HG03378 (cell line): ENCODE results near the gene PWWP2B.

Source experiments
- ATAC-seq: cut with Tn5 transposase; IDR thresholded peaks from one replicate; pipeline ENCODE4 v1.9.1; 2021; ENCODE audit warnings: mild to moderate bottlenecking, moderate library complexity; ENCODE audit not compliant: unreplicated experiment

PWWP2B gene

DNA sequence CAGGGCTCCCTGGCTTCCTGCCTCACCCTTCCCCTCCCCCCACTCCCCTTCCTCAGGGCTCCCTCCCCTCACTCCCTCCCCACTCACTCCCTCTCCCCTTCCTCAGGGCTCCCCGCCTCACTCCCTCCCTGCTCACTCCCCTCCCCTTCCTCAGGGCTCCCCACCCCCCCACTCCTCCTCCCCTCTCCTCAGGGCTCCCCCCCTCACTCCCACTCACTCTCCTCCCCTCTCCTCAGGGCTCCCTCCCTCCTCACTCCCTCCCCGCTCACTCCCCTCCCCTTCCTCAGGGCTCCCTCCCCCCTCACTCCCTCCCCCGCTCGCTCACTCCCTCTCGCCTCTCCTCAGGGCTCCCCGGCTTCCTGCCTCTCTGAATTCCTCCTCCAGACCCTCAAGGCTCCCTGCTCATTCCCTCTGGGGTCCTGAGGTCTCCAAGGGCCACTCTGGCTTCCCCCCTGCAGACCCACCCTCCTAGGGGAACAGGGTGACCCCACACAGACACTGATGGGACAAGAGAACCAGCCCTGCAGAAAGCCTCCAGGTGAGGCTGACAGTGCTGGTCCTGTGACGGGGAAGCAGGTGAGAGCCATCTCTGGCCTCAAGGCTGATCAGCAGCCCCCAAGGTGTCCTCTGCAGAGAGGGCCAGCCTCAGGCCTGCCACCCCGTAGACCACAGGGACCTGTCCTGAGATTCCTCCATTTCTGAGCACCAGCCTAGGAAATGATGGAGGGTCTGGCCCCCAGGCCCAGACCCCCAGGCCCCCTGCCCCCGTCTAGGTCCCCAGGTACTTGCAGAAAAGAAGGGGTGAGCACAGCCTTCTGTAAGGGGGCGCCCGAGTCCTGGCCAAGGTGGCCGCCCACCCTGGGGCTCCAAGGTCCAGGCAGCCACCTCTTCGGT, 47.2 kb downstream of the PWWP2B start:
- no peak for ATAC-seq

DNA sequence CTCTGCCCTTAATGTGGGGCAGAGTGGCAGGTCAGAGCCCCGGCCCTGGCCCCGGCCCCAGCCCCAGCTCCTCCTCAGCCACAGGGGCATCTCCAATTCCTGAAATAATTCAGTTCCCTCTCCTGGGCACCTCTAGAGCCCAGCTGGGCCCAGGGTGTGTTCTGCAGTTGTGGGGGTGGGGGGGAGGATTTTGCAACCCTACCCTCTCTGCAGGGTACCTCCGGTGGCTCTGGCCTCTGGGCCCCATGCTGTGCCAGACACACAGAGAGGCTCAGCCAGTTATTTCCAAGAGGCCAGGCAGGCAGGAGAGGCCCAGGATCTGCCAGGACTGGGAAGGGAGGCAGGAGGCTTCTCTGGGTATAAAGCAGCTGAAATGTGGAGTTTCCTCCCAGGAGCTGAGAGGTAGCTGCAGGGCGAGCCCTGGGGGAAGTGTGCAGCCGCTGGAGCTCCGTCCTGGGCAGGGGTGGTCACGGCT, 47.9 kb downstream of the PWWP2B start:
- ATAC-seq: no peak

DNA sequence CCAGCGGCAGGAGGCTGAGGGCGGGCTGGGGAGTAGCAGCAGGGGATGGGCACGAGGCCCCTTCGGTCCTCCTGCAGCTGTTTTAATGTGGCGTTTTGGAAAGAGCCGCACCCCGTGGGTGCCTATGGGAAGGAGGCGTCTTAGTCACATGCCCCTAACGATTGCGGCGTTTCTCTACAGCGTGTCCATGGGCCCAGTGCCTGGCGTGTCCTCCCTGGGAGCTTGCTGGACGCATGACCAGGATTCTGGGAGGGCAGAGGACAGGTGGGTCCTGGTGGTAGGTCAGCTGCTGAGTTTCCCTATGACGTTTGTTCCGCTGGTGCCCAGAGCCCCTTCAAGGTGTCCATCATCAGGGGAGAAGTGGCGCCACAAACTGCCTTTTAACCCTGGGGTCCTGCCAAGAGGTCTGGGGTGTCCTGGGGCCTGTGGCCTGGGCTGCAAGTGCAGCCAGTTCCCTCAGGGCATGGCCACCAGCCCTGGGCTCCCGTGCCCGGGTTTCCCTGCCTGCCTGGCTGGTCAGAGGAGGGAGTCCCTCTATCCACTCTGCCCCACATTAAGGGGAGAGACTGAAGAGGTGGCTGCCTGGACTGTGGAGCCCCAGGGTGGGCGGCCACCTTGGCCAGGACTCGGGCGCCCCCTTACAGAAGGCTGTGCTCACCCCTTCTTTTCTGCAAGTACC, 48.7 kb downstream of the PWWP2B start:
- ATAC-seq: no peak

DNA sequence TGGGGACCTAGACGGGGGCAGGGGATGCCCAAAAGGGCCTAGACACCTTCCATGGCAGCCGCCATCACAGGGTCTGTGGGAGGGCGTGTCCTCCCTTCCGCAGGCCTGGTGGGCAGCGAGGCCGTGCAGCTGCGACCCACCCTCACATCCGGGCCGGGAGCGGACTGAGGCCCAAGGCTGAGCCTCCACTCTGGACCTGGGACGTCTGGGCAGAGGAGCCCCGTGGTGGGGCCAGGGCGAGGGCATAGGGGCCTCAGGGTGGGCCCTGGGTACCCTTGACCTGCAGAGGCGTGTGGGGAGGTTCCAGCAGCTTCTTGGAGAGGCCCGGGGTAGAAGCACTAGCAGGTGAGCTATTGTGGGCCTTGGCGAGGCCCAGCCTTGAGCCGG, 49.2 kb downstream of the PWWP2B start:
- no peak for ATAC-seq

DNA sequence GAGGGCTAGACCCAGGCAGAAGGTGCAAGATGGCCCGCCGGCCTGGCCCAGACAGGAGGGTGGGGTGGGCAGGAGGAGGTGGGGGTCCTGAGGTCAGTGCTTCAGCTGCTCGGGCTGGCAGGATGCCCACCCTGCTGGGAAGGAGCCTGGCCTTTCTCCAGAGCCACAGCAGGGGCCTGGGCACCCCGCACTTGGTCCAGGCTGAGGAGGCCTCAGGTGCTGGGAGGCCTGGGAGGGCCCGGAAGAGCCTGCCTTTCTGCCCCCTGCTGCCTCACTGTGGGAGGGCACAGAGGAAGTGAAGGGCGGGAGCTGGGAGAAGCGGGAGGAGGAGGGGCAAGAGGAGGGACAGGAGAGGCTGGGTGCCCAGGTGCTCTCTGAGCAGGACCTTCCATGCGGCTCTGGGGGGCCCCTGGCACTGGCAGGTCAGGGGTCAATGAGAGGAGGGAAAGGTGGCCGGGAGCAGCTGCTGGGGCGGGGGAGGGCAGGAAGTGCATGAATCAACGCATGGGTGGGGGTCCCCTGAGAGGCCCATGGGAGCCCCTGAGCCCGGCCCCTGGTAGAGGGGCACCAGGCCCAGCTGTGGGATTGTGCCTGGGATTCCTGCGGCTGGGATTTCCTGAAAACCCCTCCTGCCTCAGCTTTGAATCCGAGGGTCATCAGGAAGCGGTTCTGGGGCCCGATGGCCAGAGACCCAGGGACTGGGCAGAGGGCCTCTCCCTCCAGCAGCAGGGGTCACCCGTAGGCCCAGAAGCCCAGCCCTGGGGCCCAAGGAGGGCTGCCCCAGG, 49.9 kb downstream of the PWWP2B start:
- peak; percentile 53 for ATAC-seq

DNA sequence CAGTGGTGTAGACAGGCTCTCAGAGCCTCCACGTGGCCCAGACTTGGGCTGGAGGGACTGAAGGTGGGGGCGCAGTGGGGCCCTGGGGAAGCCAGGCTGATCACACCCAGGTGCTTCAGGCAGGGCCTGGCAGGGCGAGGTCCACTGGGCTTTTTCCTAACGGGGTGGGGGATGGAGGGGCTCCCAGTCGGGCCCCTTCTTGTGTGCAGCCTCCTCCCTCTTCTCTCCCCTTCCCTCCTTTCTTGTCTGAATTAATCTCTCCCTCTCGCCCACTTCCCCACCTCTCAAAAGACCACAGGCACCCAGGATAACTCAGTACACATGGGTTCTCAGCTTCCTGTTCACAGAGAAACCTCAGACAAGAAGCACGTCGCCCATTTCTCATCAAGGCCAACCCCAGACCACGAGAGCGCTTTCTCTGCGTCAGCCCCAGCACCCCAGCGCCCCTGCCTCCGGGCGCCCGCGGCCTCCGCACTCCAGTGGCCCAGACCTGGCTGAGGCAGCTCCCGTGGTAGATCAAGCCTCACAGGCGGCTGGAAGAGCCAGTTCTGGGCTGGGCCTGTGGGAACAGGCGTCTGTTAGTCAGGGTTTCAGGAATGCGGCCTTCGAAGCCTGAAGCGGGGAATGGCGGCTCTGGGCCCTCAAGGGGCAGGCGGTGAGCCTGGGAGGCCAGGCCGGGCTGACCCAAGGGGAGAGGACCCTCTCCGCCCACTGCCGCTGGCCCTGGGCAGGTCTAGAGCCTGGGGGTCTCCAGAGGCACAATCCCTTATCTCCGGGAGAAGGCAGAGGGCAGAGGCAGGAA, 50.6 kb downstream of the PWWP2B start:
- no peak for ATAC-seq

DNA sequence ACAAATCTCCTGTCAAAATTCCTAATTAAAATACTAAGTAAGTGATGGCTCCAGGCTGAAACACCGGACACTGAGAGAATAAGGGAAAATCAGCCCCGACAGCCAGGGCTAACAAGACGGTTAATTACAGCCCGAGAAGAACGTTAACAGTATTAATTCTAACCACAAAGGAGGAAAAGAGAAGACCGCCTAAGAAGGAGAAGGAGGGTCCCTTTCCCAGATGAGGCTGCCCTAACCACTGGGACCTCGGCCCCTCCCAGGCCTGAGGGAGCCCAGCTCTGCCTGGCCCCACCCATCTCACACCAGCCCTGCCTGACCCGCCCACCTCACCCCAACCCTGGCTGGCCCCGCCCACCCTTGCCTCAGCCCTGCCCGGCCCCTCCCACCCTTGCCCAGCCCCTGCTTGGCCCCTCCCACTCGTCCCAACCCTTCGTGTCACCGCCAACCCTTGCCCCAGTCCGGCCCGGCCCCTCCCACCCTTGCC, 51.3 kb downstream of the PWWP2B start:
- ATAC-seq: no peak

DNA sequence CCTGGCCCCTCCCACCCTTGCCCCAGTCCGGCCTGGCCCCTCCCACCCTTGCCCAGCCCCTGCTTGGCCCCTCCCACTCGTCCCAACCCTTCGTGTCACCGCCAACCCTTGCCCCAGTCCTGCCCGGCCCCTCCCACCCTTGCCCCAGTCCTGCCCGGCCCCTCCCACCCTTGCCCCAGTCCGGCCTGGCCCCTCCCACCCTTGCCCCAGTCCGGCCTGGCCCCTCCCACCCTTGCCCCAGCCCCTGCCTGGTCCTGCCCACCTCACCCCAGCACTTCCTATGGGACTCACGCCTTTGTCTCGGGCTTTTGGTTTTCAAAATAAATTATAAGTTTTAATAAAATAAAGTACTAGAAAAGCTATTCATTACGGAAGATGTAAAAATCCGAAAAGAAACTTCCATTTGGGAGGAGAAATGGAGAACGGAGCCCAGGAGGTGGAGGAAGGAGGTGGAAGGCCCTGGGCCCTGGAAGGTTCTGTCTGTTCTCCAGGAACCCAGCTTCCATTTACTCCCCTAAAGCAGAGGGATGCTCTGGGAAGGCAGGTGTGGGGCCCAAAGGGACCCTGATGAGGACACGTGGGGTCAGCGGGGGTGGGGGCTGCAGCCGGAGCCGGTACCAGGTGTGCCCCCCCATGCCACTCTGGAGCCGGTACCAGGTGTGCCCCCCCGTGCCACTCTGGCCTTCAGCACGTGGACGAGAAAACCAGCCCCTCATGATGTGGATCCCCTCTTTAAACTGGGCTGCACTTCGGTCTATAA, 52.2 kb downstream of the PWWP2B start:
- no peak for ATAC-seq

DNA sequence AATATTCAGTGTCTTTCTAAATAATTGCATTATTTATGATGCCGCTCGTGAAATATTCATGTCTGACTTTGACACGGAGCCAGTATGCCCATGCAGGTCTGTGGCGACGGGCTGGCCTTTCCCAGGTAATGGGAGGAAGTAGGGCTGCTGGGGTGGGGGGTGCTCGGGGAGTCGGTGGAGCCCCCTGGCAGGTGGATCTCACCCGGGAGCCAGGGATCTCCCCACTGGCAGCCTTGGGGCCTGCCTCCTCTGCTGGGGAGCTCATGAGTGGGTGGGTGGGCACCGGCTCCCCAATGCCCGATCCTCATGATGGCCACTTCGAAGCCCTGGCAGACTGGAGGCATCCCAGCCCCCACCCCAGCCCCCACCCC, 52.8 kb downstream of the PWWP2B start:
- ATAC-seq: no peak

DNA sequence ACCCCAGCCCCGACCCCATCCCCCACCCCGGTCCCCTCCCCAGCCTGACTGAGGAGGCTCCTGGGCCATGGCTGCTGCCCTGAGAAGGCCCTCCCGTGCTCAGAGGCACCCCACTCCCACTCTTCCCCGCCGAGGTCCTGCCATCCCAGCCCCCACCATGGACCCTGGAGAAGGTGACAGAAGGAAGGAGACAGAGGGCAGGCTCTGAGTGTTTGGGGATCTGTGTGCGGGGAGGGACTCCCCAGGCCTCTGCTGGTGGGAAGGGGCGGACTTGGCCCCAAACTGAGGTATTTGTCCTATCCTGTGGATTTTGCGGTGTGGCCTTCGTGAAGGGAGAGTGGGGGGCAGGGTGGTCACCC, 53.4 kb downstream of the PWWP2B start:
- no peak for ATAC-seq

DNA sequence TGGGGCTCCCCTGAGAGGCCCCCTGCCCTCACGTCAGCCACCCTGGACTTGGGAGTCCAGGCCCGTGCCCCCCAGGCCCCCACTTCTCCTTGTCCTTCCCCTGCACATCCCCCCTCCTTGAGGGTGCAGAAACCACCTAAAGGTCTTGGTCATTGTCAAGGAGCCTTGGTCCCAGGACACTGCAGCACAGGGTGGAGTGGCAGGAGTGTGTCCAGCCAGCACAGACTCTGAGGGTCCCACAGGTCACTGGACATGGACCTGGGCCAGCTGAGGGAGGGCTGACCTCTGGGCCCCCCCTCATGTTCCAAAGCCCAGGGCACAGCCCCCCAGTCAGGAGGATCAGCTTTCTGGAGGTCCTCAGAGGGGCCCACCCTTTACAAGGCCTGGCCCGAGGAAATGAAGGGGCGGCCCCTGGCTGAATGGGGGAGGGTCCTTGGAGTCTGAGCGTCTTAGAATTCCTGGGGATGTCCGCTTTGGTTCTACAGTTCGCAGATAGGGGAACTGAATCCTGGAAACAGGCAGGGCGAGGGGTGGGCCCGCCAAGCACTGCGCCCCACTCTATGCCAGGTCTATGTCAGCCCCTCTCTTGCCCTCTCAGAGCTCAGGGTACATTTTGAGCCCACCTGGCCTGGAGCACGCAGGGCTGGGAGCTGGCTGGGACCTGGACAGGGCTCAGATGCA, 54.0 kb downstream of the PWWP2B start:
- ATAC-seq: no peak

DNA sequence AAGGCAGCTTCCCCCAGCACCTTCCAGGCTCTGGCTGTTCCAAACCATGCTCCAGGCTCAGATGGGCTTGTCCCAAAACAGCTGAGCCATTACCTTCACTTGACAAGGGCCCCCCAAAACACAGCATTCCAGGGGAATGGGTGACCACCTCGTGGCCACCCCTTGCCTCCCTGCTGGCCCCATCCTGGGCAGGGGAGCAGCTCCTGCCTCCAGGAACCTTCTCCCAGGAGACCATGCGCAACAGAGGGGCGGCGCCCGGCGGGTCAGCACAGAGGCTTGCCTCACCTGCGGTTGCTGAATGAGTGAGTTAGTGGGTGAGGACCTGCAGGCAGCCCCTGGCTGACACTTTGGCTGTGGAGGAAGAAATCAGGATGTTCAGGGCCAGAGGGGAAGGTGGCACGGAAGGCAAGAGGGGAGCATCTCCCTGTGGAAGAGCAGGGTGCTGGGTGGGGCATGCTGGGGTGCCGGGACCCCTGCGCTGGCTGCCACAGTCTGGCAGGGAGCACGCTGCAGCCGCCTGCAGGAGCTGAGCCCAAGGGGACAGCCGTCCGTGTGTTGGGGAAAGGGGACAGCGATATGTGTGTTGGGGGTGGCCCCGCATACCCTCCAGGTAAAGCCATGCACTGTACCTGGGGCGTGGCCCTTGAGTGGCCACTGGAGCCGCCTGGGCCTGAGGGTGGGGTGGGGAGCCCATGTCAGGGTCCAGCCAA, 54.7 kb downstream of the PWWP2B start:
- ATAC-seq: no peak

DNA sequence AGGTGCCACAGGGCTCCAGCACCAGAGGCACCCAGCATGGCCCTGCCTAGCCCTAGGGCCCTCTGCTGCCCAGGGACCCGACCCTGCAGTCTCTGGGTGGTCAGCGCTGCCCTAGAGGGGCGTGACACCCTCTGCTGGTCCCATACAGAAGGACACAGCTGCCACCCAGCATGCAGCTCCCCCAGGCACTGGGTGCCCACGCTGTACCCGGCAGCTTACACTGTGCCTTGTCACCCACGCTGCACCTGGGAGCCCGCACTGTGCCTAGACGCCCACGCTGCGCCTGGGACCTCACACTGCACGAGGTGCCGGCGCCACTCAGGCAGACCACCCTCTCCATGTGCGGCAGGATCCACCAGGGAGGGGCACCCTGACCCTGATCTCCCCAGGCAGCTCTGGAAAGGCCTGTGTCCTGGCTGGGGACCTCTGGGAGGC, 55.2 kb downstream of the PWWP2B start:
- no peak for ATAC-seq

DNA sequence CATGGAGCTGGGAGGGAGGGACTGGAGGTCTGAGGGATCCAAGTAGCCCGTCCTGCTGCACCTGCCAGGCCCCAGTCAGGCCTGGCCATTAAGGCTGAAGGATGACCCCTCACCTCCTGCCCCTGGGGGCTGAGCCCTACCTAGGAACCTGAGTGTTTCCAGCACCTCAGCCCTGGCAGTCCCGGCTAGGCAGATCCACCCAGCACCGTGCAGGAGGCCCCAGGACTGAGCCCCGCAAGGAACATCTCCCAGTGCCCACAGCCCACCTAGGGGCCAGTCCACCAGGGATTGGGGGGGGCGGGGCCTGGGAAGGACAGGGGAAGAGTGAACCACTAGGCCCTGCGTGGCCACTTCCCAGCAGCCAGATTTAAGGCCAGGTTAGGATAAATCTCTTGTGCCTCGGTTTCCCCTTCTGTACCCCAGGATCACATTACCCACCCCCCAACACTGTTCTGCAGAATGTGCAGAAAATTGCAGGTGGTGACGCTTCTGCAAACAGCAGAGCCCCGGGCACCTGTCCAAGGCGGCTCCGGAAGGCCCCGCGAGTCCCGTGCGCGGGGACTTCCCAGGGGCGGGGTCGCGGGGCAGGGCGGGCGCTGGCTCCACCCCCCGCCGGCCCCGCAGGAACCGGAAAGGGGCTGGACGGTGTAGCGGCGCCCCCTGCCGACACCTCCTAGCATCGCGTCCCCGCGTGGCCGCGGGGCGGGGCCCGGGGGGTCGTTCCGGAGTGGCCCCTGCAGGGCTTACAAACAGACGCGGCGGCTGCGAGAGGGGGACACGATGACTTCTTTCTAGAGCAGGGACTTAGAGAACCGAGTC, 55.9 kb downstream of the PWWP2B start:
- ATAC-seq: peak; percentile 39

DNA sequence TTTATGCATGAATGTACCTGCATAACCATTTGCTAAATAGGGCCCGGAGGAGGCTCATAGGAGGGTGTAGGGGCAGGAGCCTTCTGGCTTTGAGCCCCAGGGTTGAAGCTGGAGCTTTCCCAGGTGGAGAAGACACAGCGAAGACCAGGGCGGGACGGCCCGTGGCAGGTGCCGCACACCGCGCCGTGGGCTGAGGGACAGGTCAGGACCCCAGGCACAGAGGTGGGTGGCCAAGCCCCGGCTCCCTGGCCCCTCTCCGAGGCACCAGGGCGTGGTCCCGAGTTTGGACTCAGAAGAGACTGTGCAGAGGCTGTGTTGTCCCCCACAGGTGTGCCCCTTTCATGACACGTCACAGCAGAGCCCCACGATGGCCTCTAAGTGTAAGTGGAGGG, 56.5 kb downstream of the PWWP2B start:
- ATAC-seq: peak; percentile 10

DNA sequence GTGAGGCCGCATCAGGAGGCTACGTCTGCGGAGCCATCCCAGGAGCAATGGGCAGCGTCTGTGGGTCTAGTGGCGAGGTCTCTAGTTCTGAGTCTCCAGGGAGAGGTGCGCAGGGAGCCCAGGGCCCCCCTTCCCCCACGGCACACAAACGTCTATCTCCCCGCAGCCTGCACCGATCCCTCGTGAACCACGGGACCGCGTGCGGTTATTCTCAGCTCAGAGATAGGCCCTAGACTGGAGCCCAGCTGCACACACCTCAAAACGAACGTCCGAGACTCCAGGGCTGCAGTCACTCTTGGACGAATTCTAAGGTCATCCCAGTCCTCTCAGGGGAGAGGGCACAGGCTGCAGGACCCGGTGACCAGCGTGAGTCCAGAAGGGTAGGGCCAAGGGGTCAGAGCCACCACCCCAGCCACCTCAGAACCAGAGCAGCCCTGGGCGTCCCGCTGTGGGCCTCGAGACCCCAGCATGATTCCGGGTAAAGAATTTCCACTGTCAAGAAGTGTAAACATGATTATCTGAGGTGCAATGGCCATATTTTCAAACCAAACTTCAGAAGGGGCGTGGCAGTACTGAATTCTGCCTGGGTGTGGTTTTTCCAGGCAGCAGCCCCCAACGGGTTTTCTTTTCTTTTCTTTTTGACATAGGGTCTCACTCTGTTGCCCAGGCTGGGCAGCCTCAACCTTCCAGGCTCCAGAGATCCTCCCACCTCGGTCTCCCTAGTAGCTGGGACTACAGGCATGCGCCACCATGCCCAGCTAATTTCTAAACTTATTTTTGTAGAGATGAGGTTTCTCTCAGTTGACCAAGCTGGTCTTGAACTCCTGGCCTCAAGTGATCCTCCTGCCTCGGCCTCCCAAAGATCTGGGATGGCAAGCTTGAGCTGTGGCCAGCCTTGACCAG, 57.5 kb downstream of the PWWP2B start:
- ATAC-seq: no peak

DNA sequence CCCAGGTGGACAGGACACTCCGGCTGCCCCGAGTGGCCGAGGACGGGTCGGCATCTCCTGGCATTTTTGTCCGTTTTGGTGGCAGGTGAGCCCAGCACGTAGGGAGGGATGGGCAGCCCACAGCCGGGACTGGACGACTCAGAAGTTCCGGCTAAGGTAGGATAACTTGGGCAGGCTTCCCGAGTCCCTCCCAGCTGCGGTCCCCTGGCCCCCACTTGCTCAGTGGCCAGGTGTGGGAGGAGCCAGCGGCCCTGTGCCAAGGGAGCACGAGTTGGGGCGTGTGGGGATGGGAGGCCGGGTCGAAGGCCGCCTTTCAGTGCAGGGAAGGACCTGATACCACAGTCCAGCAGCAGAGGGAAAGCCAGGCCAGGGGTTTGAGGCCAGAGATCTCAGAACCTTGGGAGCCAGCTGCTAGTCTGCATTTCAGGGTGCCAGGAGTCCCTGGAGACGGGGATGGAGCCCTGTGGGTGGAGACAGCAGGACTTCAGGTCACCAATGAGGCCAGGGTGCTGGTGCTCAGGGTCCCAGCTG, 58.5 kb downstream of the PWWP2B start:
- no peak for ATAC-seq
